HG02840 (cell line): ENCODE data around the gene DMPK.
A peak's percentile ranks its signal among the peaks of the same experiment; 100 is the strongest.

ENCODE experiments used
- ATAC-seq: cut with Tn5 transposase; IDR thresholded peaks from one replicate; pipeline ENCODE4 v1.9.1; 2021; ENCODE audit warnings: mild to moderate bottlenecking, moderate library complexity, moderate number of reproducible peaks; ENCODE audit not compliant: unreplicated experiment, low FRiP score

The DMPK gene

GRCh38 chr19:45771311-45771933, 10.9 kb downstream of the DMPK start:
- ATAC-seq, result no peak

- ATAC-seq, result peak; percentile 48
Observed at GRCh38 chr19:45770192-45771101, 11.8 kb downstream of the DMPK start.

DNA sequence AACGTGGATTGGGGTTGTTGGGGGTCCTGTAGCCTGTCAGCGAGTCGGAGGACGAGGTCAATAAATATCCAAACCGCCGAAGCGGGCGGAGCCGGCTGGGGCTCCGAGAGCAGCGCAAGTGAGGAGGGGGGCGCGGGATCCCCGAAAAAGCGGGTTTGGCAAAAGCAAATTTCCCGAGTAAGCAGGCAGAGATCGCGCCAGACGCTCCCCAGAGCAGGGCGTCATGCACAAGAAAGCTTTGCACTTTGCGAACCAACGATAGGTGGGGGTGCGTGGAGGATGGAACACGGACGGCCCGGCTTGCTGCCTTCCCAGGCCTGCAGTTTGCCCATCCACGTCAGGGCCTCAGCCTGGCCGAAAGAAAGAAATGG, 12.5 kb downstream of the DMPK start:
- ATAC-seq, result peak; percentile 5

- peak; percentile 46 for ATAC-seq
Observed at GRCh38 chr19:45768984-45769782, 13.1 kb downstream of the DMPK start, which contains the start of gene SIX5. Gene SIX5, minus strand, starts transcription at chr19:45769252. Its CDS starts 408 bp downstream, at chr19:45768844.

GRCh38 chr19:45768655-45768983, 13.7 kb downstream of the DMPK start:
- no peak for ATAC-seq

DNA sequence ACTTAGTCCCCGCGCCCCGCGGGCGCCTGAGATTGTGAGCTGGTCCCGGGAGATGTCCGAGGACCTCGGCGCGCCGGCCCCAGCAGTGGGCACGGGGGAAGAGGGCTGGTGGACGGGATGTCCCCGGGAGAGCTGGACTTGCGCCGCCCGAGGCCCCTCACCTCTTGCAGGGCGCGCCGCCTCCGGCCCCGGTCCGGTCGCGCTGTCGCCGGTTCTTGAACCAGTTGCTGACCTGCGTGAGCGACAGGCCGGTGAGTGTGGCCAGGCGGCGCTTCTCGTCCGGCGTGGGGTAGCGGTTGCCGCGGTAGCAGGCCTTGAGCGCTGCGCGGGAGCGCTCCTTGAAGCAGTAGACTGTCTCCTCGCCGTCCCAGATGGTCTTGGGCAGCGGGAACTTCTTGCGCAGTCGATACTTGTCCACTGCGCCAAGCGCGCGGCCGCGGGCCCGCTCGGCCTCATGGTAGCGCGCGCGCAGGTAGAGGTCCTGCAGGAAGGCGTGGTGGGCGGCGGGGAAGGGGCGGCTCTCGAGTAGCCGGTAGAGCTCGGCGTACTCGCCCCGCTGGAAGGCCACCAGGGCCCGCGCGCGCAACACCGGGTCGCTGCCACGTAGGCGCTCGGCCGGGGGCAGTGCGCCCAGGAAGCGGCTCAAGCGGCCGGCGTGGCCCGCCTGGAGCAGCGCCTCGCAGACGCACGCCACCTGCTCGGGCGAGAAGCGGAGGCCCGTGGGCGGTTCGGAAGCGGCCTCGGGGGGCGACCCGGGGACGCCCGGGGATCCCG, 14.2 kb downstream of the DMPK start:
- ATAC-seq, result no peak

DNA sequence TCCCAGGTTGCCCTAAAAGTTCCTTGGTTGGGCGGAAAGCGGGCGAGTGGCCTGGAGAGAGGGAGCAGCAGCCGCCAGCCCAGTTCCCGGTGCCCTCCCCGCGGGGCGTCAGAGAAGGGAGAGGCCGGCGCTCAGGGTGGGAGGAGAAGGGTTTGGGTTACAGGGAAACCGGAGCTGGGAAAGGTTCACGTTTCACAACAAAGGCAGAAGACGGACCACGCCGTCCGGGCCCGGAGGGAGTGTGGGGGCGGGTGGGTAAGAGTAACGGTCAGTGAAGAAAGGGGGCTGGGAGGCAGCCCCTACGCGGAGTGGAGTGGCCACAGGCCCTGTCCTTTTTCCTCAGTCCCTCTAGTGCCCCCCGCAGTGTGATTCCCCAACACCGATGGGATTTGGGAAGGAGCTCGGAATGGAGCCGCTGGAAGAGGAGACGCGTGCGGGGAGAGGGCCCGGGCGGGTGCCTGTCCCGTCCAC, 14.8 kb downstream of the DMPK start:
- no peak for ATAC-seq

- ATAC-seq, result no peak
Observed at GRCh38 chr19:45766869-45767346, 15.4 kb downstream of the DMPK start.

- no peak for ATAC-seq
Observed at GRCh38 chr19:45766296-45766868, 15.9 kb downstream of the DMPK start.

DNA sequence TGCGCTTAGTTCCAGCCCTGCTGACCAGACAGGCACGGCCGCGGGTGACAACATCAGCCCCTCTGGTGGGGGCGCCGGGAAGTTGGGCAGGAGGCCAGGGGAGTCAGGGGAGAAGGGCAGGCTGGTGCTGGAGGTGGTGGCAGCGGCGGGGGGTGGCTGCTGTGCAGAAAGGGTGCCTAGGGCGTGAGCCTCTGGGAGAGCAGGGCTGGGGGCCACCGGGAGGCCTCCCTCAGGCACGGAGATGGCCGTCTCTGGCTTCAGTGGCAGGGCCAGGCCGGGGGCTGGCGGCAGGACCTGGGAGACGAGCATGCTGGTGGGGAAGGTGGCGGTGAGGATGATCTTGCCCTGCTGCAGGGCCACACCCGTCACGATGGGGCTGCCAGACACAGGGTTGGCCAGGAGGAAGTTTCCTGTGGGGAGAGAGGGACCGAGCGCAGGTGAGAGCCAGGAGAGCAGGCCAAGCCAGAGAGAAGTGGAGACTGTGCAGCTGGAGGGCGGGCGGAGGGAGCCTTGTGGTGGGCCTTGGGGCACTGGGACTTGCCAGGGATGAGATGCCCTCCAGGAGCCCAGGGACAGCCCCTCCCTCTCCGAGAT, 16.5 kb downstream of the DMPK start:
- ATAC-seq, result no peak

DNA sequence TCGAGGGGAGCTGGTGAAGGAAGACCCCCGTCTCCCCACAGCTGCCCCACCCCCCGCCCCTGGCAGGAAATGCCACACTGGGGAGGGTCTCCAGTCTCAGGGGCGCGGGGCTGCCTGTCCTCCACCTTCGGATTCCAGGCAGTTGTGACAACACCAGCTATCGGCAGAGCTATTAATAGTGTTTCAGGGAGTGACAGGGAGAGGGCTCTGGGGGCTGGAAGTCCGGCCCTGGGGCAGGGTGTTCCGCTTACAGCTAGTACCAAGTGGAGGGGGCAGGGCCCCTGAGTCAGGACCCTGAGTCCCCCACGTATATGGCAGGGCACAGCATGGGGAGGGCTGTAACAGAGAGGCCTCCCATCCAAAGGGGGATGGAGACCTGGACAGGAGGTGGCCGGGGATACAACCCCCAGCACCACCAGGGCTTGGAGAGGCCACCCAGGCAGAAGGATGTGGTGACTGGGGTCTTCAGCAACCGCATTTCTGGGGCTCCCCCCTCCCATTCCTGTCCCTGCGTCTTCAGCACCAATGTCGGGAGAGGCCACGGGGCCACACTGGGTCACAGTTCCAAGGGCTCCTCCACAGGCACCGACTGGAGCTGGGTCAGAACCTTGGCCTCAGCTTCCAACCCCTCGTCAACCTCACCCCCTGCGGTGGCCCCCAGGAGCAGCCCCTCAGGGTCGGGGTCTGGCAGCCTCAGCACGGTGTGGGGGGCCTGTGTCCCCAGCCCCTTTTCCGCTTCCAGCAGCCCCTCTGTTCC, 17.2 kb downstream of the DMPK start:
- ATAC-seq, result no peak

DNA sequence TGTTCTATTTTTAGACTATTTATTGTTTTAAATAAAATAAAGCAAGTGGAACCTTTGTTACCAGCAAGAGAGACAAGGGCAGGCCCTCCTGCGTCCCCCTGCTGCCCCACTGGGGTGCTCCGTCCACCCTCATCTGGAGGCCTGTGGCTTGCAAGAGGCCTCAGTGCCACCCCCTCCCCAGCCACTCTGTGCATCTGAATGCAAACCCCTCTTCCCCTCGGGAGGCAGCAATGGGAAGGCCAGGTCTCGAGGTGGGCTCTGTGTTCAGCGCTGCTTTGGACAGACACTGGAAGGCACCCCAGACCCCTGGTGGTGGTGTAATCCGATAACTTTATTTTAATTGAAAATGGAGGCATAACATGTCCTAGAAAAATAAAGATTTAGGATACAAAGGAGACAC, 17.8 kb downstream of the DMPK start:
- ATAC-seq, result no peak

GRCh38 chr19:45763691-45764294, 18.5 kb downstream of the DMPK start:
- ATAC-seq, result no peak

DNA sequence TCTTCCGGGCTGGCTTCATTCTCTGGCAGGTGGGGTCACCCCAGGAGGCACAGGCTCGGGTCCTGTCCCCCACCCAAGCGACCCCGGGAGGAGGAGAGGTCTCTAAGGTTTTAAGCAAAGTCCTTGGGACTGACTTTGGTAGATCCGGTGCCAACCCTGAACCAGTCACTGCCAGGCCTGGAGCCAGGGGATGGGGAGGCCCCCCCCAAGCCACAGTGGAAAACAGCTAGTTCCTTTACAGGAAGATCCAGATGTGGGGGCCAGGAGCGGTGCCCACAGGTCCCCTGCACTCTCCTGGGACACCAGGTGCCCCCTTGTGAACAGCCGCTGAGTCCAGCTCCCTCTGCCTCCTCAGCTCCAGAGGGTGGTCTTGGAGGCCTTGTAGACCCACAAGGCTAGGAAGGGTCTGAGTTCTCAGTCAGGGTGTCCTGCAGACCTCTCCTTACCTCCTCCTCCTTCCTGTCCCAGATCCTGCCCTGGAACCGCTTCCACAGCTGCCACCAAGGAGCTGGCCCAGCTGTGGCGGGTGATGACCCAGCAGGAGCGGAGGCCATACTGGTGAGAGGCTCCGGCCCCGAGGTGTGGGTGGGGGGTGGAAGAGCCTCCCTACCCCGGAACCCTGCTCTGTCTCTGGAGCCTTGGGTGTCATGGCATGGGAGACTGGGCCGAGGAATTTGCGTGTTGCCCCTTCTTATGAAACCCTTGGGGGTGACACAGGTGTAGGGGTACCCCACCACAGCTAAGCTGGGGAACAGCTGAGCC, 19.2 kb downstream of the DMPK start:
- no peak for ATAC-seq

GRCh38 chr19:45761714-45762113, 20.6 kb downstream of the DMPK start:
- no peak for ATAC-seq

- ATAC-seq, result no peak
Observed at GRCh38 chr19:45758921-45759320, 23.4 kb downstream of the DMPK start.

GRCh38 chr19:45757695-45758094, 24.6 kb downstream of the DMPK start:
- no peak for ATAC-seq

DNA sequence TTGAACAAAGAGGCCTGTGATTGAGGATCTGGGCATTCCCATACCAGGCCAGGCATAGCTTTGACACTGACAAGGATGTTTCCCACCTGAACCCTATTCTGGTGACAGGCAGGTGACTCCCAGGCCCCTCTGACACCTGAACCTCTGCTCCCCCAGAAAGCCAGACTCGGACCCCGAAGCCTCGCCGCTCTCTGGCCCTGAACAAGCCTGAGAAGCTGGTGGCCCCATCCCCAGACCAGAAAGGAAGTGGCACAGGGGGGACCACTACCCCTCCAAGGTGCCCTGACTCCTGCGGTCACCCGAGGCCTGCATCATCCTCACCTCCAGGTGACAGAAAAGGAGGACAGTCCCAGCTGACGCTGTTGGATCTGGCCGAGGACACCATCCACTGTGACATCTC, 28.0 kb downstream of the DMPK start:
- no peak for ATAC-seq
